Calu3 (cell line): ENCODE results near the gene CRTAP. TPM values are rescaled to one million over a fixed set of nuclear protein-coding genes. Genes with fewer than 3 reads are reported as not detected.
A peak's percentile ranks its signal among the peaks of the same experiment; 100 is the strongest.

Source experiments
- BruUV-seq: library from RNA; stranded (reverse); fragments of 400-500 nt; replicated peaks from 2 replicates; lab custom pipeline; 2021; lab: Mats Ljungman, UMichigan
- CTCF ChIA-PET: fragments of 300-600 bp; sonication (Branson Sonifier 250); formaldehyde crosslinking; loops from one replicate; lab custom pipeline; 2022; ENCODE audit warnings: antibody characterized with exemption; lab: Charles Lee
- DNase-seq: peaks from one replicate; pipeline ENCODE4 v3.0.0; 2022
- H3K27ac Mint-ChIP-seq: one replicate; pipeline ENCODE4 v1.8.0; 2022; ENCODE audit warnings: mixed read lengths; ENCODE audit not compliant: unreplicated experiment
- H3K27me3 Mint-ChIP-seq: one replicate; pipeline ENCODE4 v1.8.0; 2022; ENCODE audit warnings: mixed read lengths; ENCODE audit not compliant: unreplicated experiment
- H3K36me3 Mint-ChIP-seq: one replicate; pipeline ENCODE4 v1.8.0; 2022; ENCODE audit warnings: mild to moderate bottlenecking, moderate library complexity, mixed read lengths; ENCODE audit not compliant: insufficient read depth, unreplicated experiment
- H3K4me1 Mint-ChIP-seq: one replicate; pipeline ENCODE4 v1.8.0; 2022; ENCODE audit warnings: mild to moderate bottlenecking, low read depth, mixed read lengths; ENCODE audit not compliant: unreplicated experiment
- H3K4me3 Mint-ChIP-seq: one replicate; pipeline ENCODE4 v1.8.0; 2022; ENCODE audit warnings: mild to moderate bottlenecking, low read depth, moderate library complexity, mixed read lengths; ENCODE audit not compliant: unreplicated experiment
- H3K9me3 Mint-ChIP-seq: one replicate; pipeline ENCODE4 v1.8.0; 2022; ENCODE audit warnings: low read depth, mixed read lengths; ENCODE audit not compliant: unreplicated experiment
- CTCF ChIP-seq: fragments of 200-600 bp; IDR thresholded peaks from one replicate; pipeline ENCODE4 v1.8.0; 2022; ENCODE audit warnings: antibody characterized with exemption; ENCODE audit not compliant: unreplicated experiment
- intact Hi-C: fragments of 100-400 bp; cut with micrococcal nuclease; formaldehyde crosslinking; loops from one replicate; pipeline ENCODE4 v1.10.0; 2022; ENCODE audit not compliant: unreplicated experiment
- total RNA-seq: library from RNA; stranded (reverse); gene quantifications from 2 replicates; pipeline ENCODE4 v1.2.3, GENCODE V29; 2022

Gene CRTAP
- total RNA-seq, 1 experiment from 2014 or later: 76.9 TPM

DNA sequence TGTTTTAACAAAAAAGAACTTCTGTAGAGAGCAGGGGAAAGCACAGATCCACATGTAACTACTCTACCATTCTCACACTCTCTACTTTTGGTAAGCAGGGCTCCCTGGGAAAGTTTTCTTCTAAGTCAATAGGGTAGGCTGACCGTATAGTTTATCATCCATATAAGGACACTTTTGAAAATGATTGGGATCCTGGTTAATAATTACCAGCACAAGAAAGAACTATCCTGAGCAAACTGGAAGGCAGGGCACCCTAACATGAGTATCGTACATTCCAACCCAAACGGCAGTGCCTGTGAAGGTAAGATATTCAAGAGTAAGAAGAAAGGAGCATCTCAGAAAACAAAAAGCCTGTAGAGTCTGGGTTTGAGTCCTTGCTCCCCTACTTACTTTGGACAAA, 82.7 kb downstream of the CRTAP start:
- H3K36me3 Mint-ChIP-seq: no peaks in the 10 kb centered on the region
- H3K27ac Mint-ChIP-seq: peak overlapping the region; percentile 50
- TF ChIP-seq CTCF: no peak
- no peak overlapping the region for H3K4me3 Mint-ChIP-seq
- peaks cover 8% of the 10 kb centered on the region for H3K4me1 Mint-ChIP-seq
- no peak for DNase-seq
- CTCF ChIA-PET: interaction anchor here (1.1 kb wide), 1 partner anchor 176 kb away, joined by 3 read pairs; no protein-coding TSS in a partner anchor
- no peaks in the 10 kb centered on the region for H3K27me3 Mint-ChIP-seq
- BruUV-seq: no TSS peak
- H3K9me3 Mint-ChIP-seq: peaks cover 2% of the 10 kb centered on the region
- intact Hi-C loops: no loop called here

Other genes with a start within 250 kb of the CRTAP start
- gene CCR4, start 162.4 kb upstream of the CRTAP start, total RNA-seq: not detected in 2 replicates
- gene GLB1, start 16.9 kb upstream of the CRTAP start, total RNA-seq: 83.0 and 85.1 TPM in 2 replicates
- 12.1 and 12.2 TPM in 2 replicates for gene TMPPE, start 16.9 kb upstream of the CRTAP start, total RNA-seq
- gene SUSD5, start 104.8 kb downstream of the CRTAP start, total RNA-seq: 0.21 and 0.93 TPM in 2 replicates
- gene FBXL2, start 163.4 kb downstream of the CRTAP start, total RNA-seq: 11.5 and 12.6 TPM in 2 replicates